GM21367 (cell line): Measurements from ENCODE around the gene BICDL1.

ENCODE experiments used
- ATAC-seq: cut with Tn5 transposase; IDR thresholded peaks from one replicate; pipeline ENCODE4 v1.9.1; 2021; ENCODE audit not compliant: unreplicated experiment

BICDL1 gene

GRCh38 chr12:120051535-120051934 is 62.5 kb downstream of the BICDL1 start:
- no peak for ATAC-seq

DNA sequence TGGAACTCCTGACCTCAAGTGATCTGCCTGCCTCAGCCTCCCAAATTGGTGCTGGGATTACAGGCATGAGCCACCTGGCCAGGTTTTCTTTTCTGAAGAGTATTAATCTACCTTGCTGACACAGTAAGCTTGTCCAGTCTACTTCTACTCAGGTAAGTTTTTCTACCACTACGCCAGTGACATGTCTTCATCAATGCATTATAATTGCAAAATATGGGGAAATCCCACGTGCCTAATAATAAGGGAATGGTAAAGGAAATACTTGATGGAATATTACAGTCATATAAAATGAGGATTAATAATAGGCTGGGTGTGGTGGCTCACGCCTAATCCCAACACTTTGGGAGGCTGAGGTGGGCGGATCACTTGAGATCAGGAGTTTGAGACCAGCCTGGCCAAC is 65.3 kb downstream of the BICDL1 start:
- no peak for ATAC-seq

DNA sequence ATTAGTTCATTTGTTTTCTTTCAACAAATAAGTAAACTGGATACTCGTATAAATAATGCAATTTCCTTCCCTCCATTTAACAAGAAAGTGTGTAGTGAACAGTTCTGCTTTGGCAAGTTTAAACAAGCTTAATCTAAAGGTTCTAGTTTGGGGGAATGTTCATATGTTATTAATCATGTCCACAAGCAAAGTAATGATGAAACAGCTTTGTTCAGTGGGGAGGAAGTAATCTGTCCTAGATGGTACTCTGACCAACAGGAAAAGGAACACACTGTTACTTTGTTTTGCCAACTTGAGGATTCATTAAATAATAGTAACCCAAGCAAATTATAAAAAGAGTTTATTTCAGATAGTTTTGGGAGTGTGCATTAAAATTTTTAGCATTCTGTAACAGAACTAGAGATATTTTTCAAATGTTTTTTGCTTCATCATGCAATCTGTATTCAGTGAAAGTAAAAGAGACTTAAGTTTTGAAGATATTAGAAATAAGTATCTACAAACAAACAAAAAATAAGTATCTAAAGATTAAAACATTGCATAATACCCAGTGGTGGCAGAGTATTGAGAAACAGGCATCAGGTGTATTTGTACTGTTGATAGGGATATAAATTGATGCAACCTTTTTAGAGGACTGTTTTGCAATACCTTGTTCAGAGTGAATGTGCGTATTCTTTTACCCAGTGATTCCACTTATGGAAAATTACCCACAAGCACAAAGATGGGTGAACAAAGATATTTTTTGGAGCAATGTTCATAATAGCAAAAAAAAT is 66.4 kb downstream of the BICDL1 start:
- no peak for ATAC-seq

GRCh38 chr12:120056739-120057138 is 67.7 kb downstream of the BICDL1 start:
- no peak for ATAC-seq

GRCh38 chr12:120060196-120060595 is 71.2 kb downstream of the BICDL1 start:
- ATAC-seq = no peak

- ATAC-seq = no peak
These were observed 71.7 kb downstream of the BICDL1 start for GRCh38 chr12:120060717-120061116.

DNA sequence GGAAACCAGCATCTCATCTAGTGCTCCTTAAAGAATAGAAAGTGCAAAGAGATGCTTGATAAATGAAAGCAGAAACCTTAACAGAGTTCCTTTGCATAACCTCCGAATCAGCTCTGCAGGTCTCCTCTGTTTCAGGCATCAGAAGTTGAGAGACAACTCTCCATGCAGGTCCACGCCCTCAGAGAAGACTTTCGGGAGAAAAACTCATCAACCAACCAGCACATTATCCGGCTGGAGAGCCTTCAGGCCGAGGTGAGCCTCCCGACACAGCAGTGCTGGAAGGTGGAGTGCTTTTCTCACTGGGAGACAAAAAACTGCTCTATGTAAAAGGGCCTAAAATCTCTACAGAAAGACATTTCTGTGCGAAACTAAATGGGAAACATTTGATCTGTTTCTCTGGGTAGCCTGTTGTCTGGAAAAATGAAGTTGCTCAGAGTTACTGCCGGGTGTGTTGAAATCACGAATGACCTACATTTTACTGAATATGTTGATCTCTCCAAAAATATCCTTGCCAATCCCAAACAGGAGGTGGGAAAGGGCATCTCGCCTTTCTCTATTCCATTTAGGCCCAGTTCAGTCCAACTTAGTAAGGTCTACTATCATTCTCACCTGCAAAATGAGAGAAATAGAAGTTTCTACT is 72.7 kb downstream of the BICDL1 start:
- ATAC-seq = no peak

GRCh38 chr12:120062976-120063579 is 74.0 kb downstream of the BICDL1 start:
- no peak for ATAC-seq

DNA sequence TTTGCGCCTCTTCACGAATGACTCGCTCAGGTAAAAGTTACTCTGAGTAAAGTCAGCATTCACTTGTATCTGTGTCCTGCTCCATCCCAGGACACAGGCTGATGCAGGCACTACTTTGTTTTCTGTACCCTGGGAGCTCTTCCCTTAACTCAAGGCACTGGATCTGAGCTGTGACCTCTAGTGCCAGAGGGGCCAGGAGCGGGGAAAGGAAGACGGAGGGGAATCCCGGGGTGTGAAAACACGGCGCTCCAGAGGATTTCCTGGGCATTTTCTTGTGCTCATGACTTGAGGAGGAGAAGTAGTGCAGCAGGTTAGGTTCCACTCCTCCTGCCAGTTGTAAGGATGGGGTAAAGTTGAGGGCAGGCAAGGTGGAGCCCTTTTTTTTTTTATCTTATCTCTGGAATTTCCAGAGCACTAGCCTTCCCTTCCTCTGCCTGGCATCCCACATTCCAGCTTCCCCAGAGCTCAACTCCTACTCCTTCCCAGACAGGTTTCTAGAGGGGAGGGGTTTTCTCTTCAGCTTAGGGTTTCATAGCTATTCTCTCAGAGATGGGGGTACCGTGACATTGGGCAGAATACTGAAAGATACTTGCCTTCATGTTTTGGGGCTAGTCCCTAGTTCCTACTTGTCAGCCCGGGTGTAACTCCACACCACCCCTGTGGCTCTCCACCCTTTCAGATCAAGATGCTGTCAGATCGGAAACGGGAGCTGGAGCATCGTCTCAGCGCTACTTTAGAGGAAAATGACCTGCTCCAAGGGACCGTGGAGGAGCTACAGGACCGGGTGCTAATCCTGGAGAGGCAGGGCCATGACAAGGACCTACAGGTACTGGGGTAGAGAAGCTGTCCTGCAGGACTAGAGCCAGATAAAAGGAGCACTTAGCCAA is 75.3 kb downstream of the BICDL1 start:
- ATAC-seq = no peak

GRCh38 chr12:120065472-120065871 is 76.4 kb downstream of the BICDL1 start:
- no peak for ATAC-seq

DNA sequence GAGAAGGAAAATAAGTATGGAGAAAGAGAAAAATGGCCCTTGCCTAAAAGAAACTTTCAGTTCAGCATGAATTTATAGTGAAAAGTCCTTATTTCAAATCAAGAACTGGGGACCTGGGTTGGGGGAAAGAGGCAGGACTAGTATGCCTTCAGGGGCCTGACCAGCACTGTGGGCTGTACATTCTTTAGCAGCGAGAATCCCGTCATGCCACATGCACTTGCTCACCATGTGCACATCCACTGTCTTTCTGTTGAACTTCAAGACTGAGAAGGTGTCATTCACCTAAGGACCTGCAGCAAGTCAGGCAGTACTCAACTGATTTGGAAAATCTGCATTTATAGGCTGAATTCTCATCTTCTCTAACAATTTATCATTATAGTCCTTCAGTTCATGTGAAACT is 77.3 kb downstream of the BICDL1 start:
- ATAC-seq = no peak

- no peak for ATAC-seq
These were observed 78.2 kb downstream of the BICDL1 start for GRCh38 chr12:120067084-120067869.

DNA sequence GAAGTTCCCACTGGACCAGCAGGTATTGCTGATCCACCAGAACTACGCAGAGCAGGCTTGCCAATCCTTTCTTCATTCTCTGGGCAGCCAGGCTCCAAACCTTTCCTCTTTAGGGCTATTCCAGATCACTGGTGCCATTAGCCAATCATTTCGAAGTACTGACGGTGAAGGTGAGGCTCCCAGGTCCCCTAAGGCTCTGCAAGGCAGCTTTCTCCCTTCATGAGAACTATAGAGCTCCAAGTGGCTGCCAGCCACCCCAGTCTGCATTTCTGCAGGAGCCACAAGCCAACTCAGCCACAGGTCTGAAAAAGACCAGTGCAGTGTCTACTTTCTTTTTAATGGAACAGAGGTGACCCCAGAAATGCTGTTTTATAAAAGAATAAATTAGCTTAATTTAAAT is 78.9 kb downstream of the BICDL1 start:
- ATAC-seq = no peak

GRCh38 chr12:120069278-120069677 is 80.2 kb downstream of the BICDL1 start:
- ATAC-seq = no peak

GRCh38 chr12:120071493-120072020 is 82.5 kb downstream of the BICDL1 start:
- ATAC-seq = no peak

GRCh38 chr12:120072472-120073249 is 83.6 kb downstream of the BICDL1 start:
- ATAC-seq = no peak

- ATAC-seq = no peak
These were observed 86.1 kb downstream of the BICDL1 start for GRCh38 chr12:120075034-120075616.

- no peak for ATAC-seq
These were observed 87.6 kb downstream of the BICDL1 start for GRCh38 chr12:120076651-120077050.

DNA sequence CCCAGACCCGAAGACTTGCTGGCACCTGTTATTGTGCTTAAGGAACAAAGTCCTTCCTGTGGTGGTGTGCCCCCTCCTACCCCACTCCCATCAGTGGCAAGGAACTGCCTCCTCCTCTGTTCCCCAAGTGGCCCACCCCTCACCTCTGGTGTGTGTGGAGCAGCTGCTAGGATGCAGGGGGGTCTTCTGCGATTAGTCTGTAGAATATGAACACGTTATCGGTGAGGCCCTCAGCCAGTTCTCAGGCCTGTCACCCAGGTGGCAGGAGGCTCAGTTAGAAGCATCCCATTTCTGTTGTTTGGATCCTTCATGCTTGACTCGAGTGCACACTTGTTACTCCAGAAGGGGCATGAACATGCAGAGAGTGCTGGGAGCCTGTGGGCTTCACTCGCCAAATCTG is 88.2 kb downstream of the BICDL1 start:
- ATAC-seq = no peak
